Activated CD4-positive, alpha-beta T cell treated with anti-CD3 and anti-CD28 coated beads for 36 hours (primary cell): ENCODE measurements around the gene NOX5. TPM values are rescaled to one million over a fixed set of nuclear protein-coding genes. Genes with fewer than 3 reads are reported as not detected.
"Not testable (repeated sequence)": the region's sequence is repeated elsewhere in the genome, so short reads cannot be mapped to it uniquely, and the experiment has no call there.

Source experiments
- ATAC-seq: fragments of 200-7000 bp; cut with Tn5 transposase; one replicate; pipeline ENCODE4 v1.10.0; 2021; ENCODE audit warnings: mild to moderate bottlenecking, moderate library complexity
- CTCF ChIA-PET: fragments of 350-600 bp; sonication (Branson Sonifier 250); formaldehyde crosslinking; loops from one replicate; lab custom pipeline; 2021; ENCODE audit warnings: antibody characterized with exemption; lab: Charles Lee
- POLR2A ChIA-PET: fragments of 350-600 bp; sonication (Branson Sonifier 250); formaldehyde crosslinking; loops from one replicate; lab custom pipeline; 2021; ENCODE audit warnings: antibody characterized with exemption, inconsistent platforms; lab: Charles Lee
- DNase-seq: peaks from one replicate; pipeline ENCODE4 v3.0.0-alpha.2; 2020
- H3K27ac Mint-ChIP-seq: one replicate; pipeline ENCODE4 v1.8.0; 2021; ENCODE audit warnings: mixed read lengths
- H3K27me3 Mint-ChIP-seq: one replicate; pipeline ENCODE4 v1.8.0; 2021; ENCODE audit warnings: mixed read lengths
- H3K36me3 Mint-ChIP-seq: one replicate; pipeline ENCODE4 v1.8.0; 2021; ENCODE audit warnings: low read depth, mixed read lengths
- H3K4me1 Mint-ChIP-seq: one replicate; pipeline ENCODE4 v1.8.0; 2021; ENCODE audit warnings: mixed read lengths
- H3K4me3 Mint-ChIP-seq: one replicate; pipeline ENCODE4 v1.8.0; 2021; ENCODE audit warnings: mild to moderate bottlenecking, moderate library complexity, mixed read lengths
- H3K9me3 Mint-ChIP-seq: one replicate; pipeline ENCODE4 v1.8.0; 2021; ENCODE audit warnings: low read depth, mixed read lengths
- intact Hi-C, 2 experiments: fragments of 100-400 bp; cut with DNase I in 1 of 2; cut with micrococcal nuclease in 1 of 2; formaldehyde crosslinking; loops; one replicate each; pipeline versions ENCODE4 v1.14.2 to v1.15.1; 2022 to 2024; cut with DNase I, micrococcal nuclease
- total RNA-seq, 2 experiments: library from RNA; stranded (reverse); gene quantifications; one replicate each; pipeline ENCODE4 v1.2.3, GENCODE V29; 2021

Gene NOX5
- total RNA-seq, 2 experiments from 2014 or later: not detected

- ChIA-PET CTCF (no interaction called here), POLR2A (no interaction called here)
- DNase-seq (peak; percentile 38), ATAC-seq (peak; percentile 78)
- H3K4me3 Mint-ChIP-seq: no peak overlapping the region
- intact Hi-C loops: loop anchor here (2.0 kb wide), 2 partner anchors 100 to 164 kb away; partner anchors contain the start of gene GLCE (in 1 of the 2)
- peaks cover 9% of the 10 kb centered on the region for H3K27me3 Mint-ChIP-seq
- H3K9me3 Mint-ChIP-seq: no peaks in the 10 kb centered on the region
- H3K27ac Mint-ChIP-seq: no peak overlapping the region
- peaks cover 21% of the 10 kb centered on the region for H3K4me1 Mint-ChIP-seq
- H3K36me3 Mint-ChIP-seq: no peaks in the 10 kb centered on the region
These were observed 46.2 kb downstream of the NOX5 start for GRCh38 chr15:69060744-69061143.

GRCh38 chr15:69061414-69061842 lies 46.9 kb downstream of the NOX5 start:
- Mint-ChIP-seq H3K36me3 (no peaks in the 10 kb centered on the region), H3K27ac (no peak overlapping the region), H3K9me3 (no peaks in the 10 kb centered on the region), H3K4me1 (peaks cover 21% of the 10 kb centered on the region), H3K27me3 (peaks cover 9% of the 10 kb centered on the region), H3K4me3 (no peak overlapping the region)
- ATAC-seq: peak; percentile 15
- no peak for DNase-seq
- POLR2A ChIA-PET: no interaction called here
- CTCF ChIA-PET: interaction anchor here (1.1 kb wide), 1 partner anchor 205 kb away, joined by 3 read pairs; no protein-coding TSS in a partner anchor
- intact Hi-C loops: loop anchor here (2.0 kb wide), 2 partner anchors 99 to 163 kb away; partner anchors contain the start of gene GLCE (in 1 of the 2)

GRCh38 chr15:69064649-69065048 lies 50.2 kb downstream of the NOX5 start:
- DNase-seq (no peak), ATAC-seq (no peak)
- Mint-ChIP-seq H3K27me3 (peaks cover 3% of the 10 kb centered on the region), H3K4me1 (peaks cover 17% of the 10 kb centered on the region), H3K36me3 (no peaks in the 10 kb centered on the region), H3K27ac (no peak overlapping the region), H3K4me3 (no peak overlapping the region), H3K9me3 (no peaks in the 10 kb centered on the region)
- intact Hi-C loops: no loop called here
- CTCF ChIA-PET: no interaction called here
- POLR2A ChIA-PET: no interaction called here

- Mint-ChIP-seq H3K36me3 (no peaks in the 10 kb centered on the region), H3K9me3 (peaks cover 2% of the 10 kb centered on the region), H3K27ac (no peak overlapping the region), H3K27me3 (peaks cover 8% of the 10 kb centered on the region), H3K4me3 (no peak overlapping the region), H3K4me1 (peaks cover 2% of the 10 kb centered on the region)
- ChIA-PET CTCF (interaction anchor here (0.7 to 0.8 kb wide), 2 partner anchors 326 to 542 kb away, joined by 3 to 4 read pairs; no protein-coding TSS in a partner anchor), POLR2A (no interaction called here)
- intact Hi-C loops: no loop called here
- ATAC-seq (no peak), DNase-seq (no peak)
These were observed 51.8 kb downstream of the NOX5 start for GRCh38 chr15:69066007-69066995.

DNA sequence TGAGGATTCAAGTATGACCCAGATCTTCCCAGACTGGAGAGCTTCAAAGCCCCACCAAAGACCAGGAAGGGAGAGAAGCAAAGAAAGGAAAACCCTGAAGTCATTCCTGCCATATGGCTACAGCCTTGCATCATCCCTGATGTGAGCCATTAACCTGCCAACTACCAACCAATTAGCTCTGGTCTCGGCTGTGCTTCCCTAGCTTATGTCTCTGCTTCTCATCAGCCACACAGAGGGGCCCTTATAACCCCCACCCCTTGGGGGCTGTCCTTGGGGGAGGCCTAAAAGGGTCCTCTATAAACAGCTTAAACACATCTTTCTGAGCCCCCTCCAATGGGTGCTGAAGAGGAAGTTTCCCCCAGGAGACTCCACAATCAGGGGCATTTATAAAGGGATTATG lies 52.8 kb downstream of the NOX5 start:
- ATAC-seq (no peak), DNase-seq (no peak)
- H3K4me3 Mint-ChIP-seq: no peak overlapping the region
- H3K9me3 Mint-ChIP-seq: peaks cover 2% of the 10 kb centered on the region
- POLR2A ChIA-PET: no interaction called here
- CTCF ChIA-PET: interaction anchor here (0.6 to 1.2 kb wide), 3 partner anchors 8 to 325 kb away, joined by 3 to 5 read pairs (median 3); no protein-coding TSS in a partner anchor
- intact Hi-C loops: no loop called here
- no peaks in the 10 kb centered on the region for H3K36me3 Mint-ChIP-seq
- no peak overlapping the region for H3K27ac Mint-ChIP-seq
- peaks cover 17% of the 10 kb centered on the region for H3K27me3 Mint-ChIP-seq
- H3K4me1 Mint-ChIP-seq: no peaks in the 10 kb centered on the region

GRCh38 chr15:69068157-69068556 lies 53.7 kb downstream of the NOX5 start:
- H3K27me3 Mint-ChIP-seq: peaks cover 22% of the 10 kb centered on the region
- DNase-seq: no peak
- ChIA-PET CTCF (interaction anchor here (0.7 to 1.2 kb wide), 2 partner anchors 9 to 22 kb away, joined by 3 to 5 read pairs; no protein-coding TSS in a partner anchor), POLR2A (no interaction called here)
- intact Hi-C loops: no loop called here
- H3K36me3 Mint-ChIP-seq: no peaks in the 10 kb centered on the region
- no peak overlapping the region for H3K4me3 Mint-ChIP-seq
- no peak overlapping the region for H3K27ac Mint-ChIP-seq
- peaks cover 4% of the 10 kb centered on the region for H3K9me3 Mint-ChIP-seq
- no peak for ATAC-seq
- no peaks in the 10 kb centered on the region for H3K4me1 Mint-ChIP-seq

DNA sequence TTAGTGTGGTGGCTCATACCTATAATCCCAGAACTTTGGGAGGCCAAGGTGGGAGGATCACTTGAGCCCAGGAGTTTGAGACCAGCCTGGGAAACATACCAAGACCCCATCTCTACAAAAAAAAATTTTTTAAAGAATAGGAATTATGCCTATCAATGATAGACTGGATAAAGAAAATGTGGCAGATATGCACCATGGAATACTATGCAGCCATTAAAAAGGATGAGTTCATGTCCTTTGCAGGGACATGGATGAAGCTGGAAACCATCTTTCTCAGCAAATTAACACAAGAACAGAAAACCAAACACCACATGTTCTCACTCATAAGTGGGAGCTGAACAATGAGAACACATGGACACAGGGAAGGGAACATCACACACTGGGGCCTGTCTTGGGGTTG lies 54.8 kb downstream of the NOX5 start:
- H3K9me3 Mint-ChIP-seq, H3K4me1 Mint-ChIP-seq, POLR2A ChIA-PET, ATAC-seq, DNase-seq, H3K36me3 Mint-ChIP-seq, intact Hi-C loops, H3K4me3 Mint-ChIP-seq, H3K27ac Mint-ChIP-seq: not testable (repeated sequence)
- CTCF ChIA-PET: interaction anchor here (0.6 kb wide), 1 partner anchor 142 kb away, joined by 3 read pairs; no protein-coding TSS in a partner anchor
- peaks cover 29% of the 10 kb centered on the region for H3K27me3 Mint-ChIP-seq

- peaks cover 4% of the 10 kb centered on the region for H3K4me1 Mint-ChIP-seq
- H3K27ac Mint-ChIP-seq: no peak overlapping the region
- ChIA-PET CTCF (interaction anchor here (0.5 kb wide), 1 partner anchor 16 kb away, joined by 3 read pairs; no protein-coding TSS in a partner anchor), POLR2A (no interaction called here)
- no peaks in the 10 kb centered on the region for H3K36me3 Mint-ChIP-seq
- peaks cover 4% of the 10 kb centered on the region for H3K9me3 Mint-ChIP-seq
- intact Hi-C loops: no loop called here
- ATAC-seq: no peak
- peaks cover 35% of the 10 kb centered on the region for H3K27me3 Mint-ChIP-seq
- no peak overlapping the region for H3K4me3 Mint-ChIP-seq
- DNase-seq: no peak
These were observed 55.5 kb downstream of the NOX5 start for GRCh38 chr15:69069996-69070395.

DNA sequence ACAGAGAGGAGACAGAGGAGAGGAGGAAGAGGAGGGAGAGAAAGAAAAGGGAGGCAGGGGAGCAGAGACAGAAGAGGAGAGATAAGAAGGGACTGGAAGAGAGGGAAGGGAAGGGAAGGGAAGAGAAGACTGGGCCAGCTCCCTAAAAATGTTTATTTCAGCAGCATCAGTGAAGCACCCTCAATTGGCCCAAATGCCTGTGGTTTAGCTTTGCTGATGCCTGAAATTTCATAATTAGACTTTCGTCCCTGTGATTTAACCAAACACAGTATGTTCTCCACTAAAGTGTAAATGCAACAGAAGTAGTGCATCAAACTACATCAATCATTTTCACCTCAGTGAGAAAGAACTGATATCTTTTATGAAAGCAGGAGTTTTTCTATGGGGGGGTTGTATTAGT lies 55.9 kb downstream of the NOX5 start:
- intact Hi-C loops: no loop called here
- H3K36me3 Mint-ChIP-seq: no peaks in the 10 kb centered on the region
- peaks cover 36% of the 10 kb centered on the region for H3K27me3 Mint-ChIP-seq
- H3K4me1 Mint-ChIP-seq: peaks cover 4% of the 10 kb centered on the region
- ChIA-PET POLR2A (no interaction called here), CTCF (interaction anchor here (0.5 kb wide), 1 partner anchor 17 kb away, joined by 3 read pairs; no protein-coding TSS in a partner anchor)
- H3K27ac Mint-ChIP-seq: no peak overlapping the region
- DNase-seq (no peak), ATAC-seq (no peak)
- no peak overlapping the region for H3K4me3 Mint-ChIP-seq
- H3K9me3 Mint-ChIP-seq: peaks cover 4% of the 10 kb centered on the region

DNA sequence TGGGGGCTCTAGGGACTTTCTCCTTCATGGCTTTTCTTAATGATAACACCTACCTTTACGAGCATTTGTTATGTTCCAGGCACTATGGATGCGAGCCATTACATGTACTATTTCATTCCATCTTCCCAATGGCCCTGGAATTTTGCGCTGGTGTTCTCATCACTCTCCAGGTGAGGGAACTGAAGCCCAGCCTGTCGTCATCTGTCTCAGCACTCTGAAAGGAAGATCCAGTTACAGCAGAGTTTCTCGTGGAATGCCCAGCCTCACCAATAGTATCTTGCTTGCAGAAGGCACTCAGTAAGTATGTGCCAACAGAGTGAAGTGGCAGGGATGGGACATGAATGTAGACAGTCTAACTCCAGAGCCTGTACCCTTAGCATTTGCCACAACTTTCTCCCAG lies 56.8 kb downstream of the NOX5 start:
- intact Hi-C loops: no loop called here
- Mint-ChIP-seq H3K4me1 (peaks cover 4% of the 10 kb centered on the region), H3K27ac (no peak overlapping the region), H3K27me3 (peaks cover 40% of the 10 kb centered on the region), H3K9me3 (peaks cover 4% of the 10 kb centered on the region), H3K4me3 (no peak overlapping the region), H3K36me3 (no peaks in the 10 kb centered on the region)
- CTCF ChIA-PET: no interaction called here
- POLR2A ChIA-PET: no interaction called here
- no peak for DNase-seq
- no peak for ATAC-seq

DNA sequence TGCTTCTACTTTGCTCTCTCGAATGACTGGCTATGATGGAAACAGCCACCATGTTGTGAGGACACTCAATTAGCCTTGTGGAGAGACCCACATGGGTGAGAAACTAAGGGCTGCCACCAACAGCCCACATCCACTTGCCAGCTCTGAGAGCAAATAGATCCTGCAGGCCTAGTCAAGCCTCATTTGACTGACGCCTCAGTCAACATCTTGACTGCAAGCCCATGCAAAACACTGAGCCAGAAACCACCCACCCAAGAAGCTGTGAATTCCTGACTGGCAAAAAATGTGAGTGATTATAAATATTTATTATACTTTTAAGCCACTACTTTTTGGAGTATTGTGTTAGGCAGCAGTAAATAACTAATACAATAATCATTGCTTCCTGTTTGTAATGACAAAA lies 58.4 kb downstream of the NOX5 start:
- intact Hi-C loops: no loop called here
- POLR2A ChIA-PET: no interaction called here
- Mint-ChIP-seq H3K27ac (no peak overlapping the region), H3K27me3 (peaks cover 40% of the 10 kb centered on the region), H3K4me3 (no peak overlapping the region), H3K4me1 (peaks cover 4% of the 10 kb centered on the region), H3K36me3 (no peaks in the 10 kb centered on the region), H3K9me3 (peaks cover 4% of the 10 kb centered on the region)
- ATAC-seq (no peak), DNase-seq (no peak)
- CTCF ChIA-PET: no interaction called here
